Right cardiac atrium (tissue), 5 donors: ENCODE measurements around the gene DAPK2. TPM values are rescaled to one million over a fixed set of nuclear protein-coding genes. Genes with fewer than 3 reads are reported as not detected.

Experiments used
- ATAC-seq, 2 donors: fragments of 200-7000 bp; cut with Tn5 transposase; one replicate each; pipeline versions ENCODE4 v1.8.0 to v1.9.1; 2020; ENCODE audit warnings: moderate library complexity in 2 of 2, mild to moderate bottlenecking in 1 of 2
- DNase-seq, 3 donors: peaks; one replicate each; pipeline ENCODE4 v3.0.0-alpha.2; 2020
- H3K27ac ChIP-seq: one replicate; pipeline ENCODE4 v1.5.1; 2013; ENCODE audit warnings: mild to moderate bottlenecking, low read length, control low read depth, moderate library complexity
- H3K27me3 ChIP-seq: one replicate; pipeline ENCODE4 v1.6.1; 2013; ENCODE audit not compliant: control insufficient read depth, insufficient read depth
- H3K4me1 ChIP-seq: one replicate; pipeline ENCODE4 v1.6.1; 2013; ENCODE audit warnings: low read length; ENCODE audit not compliant: control insufficient read depth, insufficient read depth
- H3K4me3 ChIP-seq: one replicate; pipeline ENCODE4 v1.5.1; 2013; ENCODE audit warnings: low read length, control low read depth
- H3K9me3 ChIP-seq: one replicate; pipeline ENCODE4 v1.6.1; 2013; ENCODE audit warnings: low read length; ENCODE audit not compliant: control insufficient read depth
- WGBS: extraction: QIAGEN DNeasy Blood & Tissue Kit; methylation state at CpG from one replicate; pipeline ENCODE4 v1.1.7; 2013; 5-methylcytosine and 5-hydroxymethylcytosine counted together
- intact Hi-C, 4 donors: fragments of 100-400 bp; cut with DNase I; formaldehyde crosslinking; loops; one replicate each; pipeline versions ENCODE4 v1.11.0 to v1.14.0; 2022 to 2023
- polyA plus RNA-seq: library from polyadenylated mRNA; stranded (reverse); fragments of 200-250 nt; gene quantifications from one replicate; pipeline ENCODE4 v1.2.3, GENCODE V29; 2013
- total RNA-seq, 4 donors: library from RNA; stranded (reverse); fragmentation: NEBNext Ultra II Directional; extraction: Animal tissue kit (Norgen Biotek cat#: 25700); gene quantifications; one replicate each; pipeline ENCODE4 v1.2.1, GENCODE V29; 2021
- donor health status: healthy with polysubstance abuse.
- donor health status: DM: no; HTN: yes; CAD: no.
- donor health status: DM: no; HTN: no; CAD: no.
- donor health status: DM: no; HTN: yes; CAD: no; lungs with severe emphysema.
- donor health status: DM: yes; HTN: yes; CAD: no.

DAPK2 gene
- total and polyA plus RNA-seq, 5 donors, result 48.8 to 95.1 (median 83.6) TPM

GRCh38 chr15:64037966-64038365 lies 8.3 kb downstream of the DAPK2 start:
- intact Hi-C loops, result no loop called here

GRCh38 chr15:64037116-64037515 lies 9.2 kb downstream of the DAPK2 start:
- WGBS, result 79% methylated on average over 3 of the region's 3 CpGs
- Histone ChIP-seq H3K9me3 (no peaks in the 10 kb centered on the region), H3K4me1 (peaks cover 9% of the 10 kb centered on the region), H3K4me3 (no peak overlapping the region), H3K27me3 (no peaks in the 10 kb centered on the region), H3K27ac (no peak overlapping the region)
- intact Hi-C loops, result no loop called here
- ATAC-seq, result no peak
- no peak for DNase-seq

More at GRCh38 chr15:64037966-64038365, 8.3 kb downstream of the DAPK2 start:
- WGBS, result 88% methylated on average over 2 of the region's 2 CpGs
- DNase-seq (no peak), ATAC-seq (no peak)
- Histone ChIP-seq H3K27me3 (no peaks in the 10 kb centered on the region), H3K4me1 (peaks cover 15% of the 10 kb centered on the region), H3K4me3 (no peak overlapping the region), H3K27ac (no peak overlapping the region), H3K9me3 (no peaks in the 10 kb centered on the region)

- Histone ChIP-seq H3K9me3 (no peaks in the 10 kb centered on the region), H3K27ac (peak overlapping the region; percentile 30), H3K27me3 (no peaks in the 10 kb centered on the region), H3K4me3 (no peak overlapping the region), H3K4me1 (peaks cover 9% of the 10 kb centered on the region)
- intact Hi-C loops, result no loop called here
- 46% methylated on average over 1 of the region's 1 CpG for WGBS
- no peak for DNase-seq
- ATAC-seq, result peak in 1 of 2 donors; percentile 50
These were observed 10.8 kb downstream of the DAPK2 start for GRCh38 chr15:64035525-64035924.

- WGBS, result 79% methylated on average over 4 of the region's 4 CpGs
- Histone ChIP-seq H3K4me1 (peaks cover 9% of the 10 kb centered on the region), H3K9me3 (no peaks in the 10 kb centered on the region), H3K27me3 (no peaks in the 10 kb centered on the region), H3K4me3 (no peak overlapping the region), H3K27ac (peak overlapping the region; percentile 65)
- ATAC-seq, result no peak
- DNase-seq, result no peak
- intact Hi-C loops, result no loop called here
These were observed 11.8 kb downstream of the DAPK2 start for GRCh38 chr15:64034519-64034918.

GRCh38 chr15:64032329-64032728 lies 14.0 kb downstream of the DAPK2 start:
- Histone ChIP-seq H3K27ac (peak overlapping the region; percentile 51), H3K4me1 (peaks cover 8% of the 10 kb centered on the region), H3K9me3 (no peaks in the 10 kb centered on the region), H3K27me3 (no peaks in the 10 kb centered on the region), H3K4me3 (no peak overlapping the region)
- DNase-seq (no peak), ATAC-seq (peak in 1 of 2 donors; percentile 17)
- 64% methylated on average over 5 of the region's 5 CpGs for WGBS
- intact Hi-C loops, result no loop called here

GRCh38 chr15:64030123-64030522 lies 16.2 kb downstream of the DAPK2 start:
- 99% methylated on average over 4 of the region's 4 CpGs for WGBS
- DNase-seq, result no peak
- Histone ChIP-seq H3K4me1 (peaks cover 2% of the 10 kb centered on the region), H3K27me3 (no peaks in the 10 kb centered on the region), H3K27ac (no peak overlapping the region), H3K4me3 (no peak overlapping the region), H3K9me3 (no peaks in the 10 kb centered on the region)
- intact Hi-C loops, result no loop called here
- ATAC-seq, result no peak

- ATAC-seq (peak in 1 of 2 donors; percentile 10), DNase-seq (no peak)
- peaks cover 2% of the 10 kb centered on the region for H3K4me1 ChIP-seq
- H3K4me3 ChIP-seq, result no peak overlapping the region
- H3K9me3 ChIP-seq, result no peaks in the 10 kb centered on the region
- no peak overlapping the region for H3K27ac ChIP-seq
- WGBS, result 90% methylated on average over 4 of the region's 4 CpGs
- no peaks in the 10 kb centered on the region for H3K27me3 ChIP-seq
- intact Hi-C loops, result no loop called here
These were observed 16.7 kb downstream of the DAPK2 start for GRCh38 chr15:64029633-64030032.

GRCh38 chr15:64029110-64029509 lies 17.2 kb downstream of the DAPK2 start:
- Histone ChIP-seq H3K27ac (no peak overlapping the region), H3K4me1 (peaks cover 2% of the 10 kb centered on the region)
- peak in 1 of 2 donors; percentile 21 for ATAC-seq

GRCh38 chr15:64026591-64026990 lies 19.7 kb downstream of the DAPK2 start:
- intact Hi-C loops, result no loop called here
- DNase-seq (no peak), ATAC-seq (no peak)
- no peak overlapping the region for H3K4me3 ChIP-seq
- no peaks in the 10 kb centered on the region for H3K27me3 ChIP-seq
- H3K27ac ChIP-seq, result peak overlapping the region; percentile 22
- no peaks in the 10 kb centered on the region for H3K9me3 ChIP-seq
- WGBS, result 77% methylated on average over 4 of the region's 4 CpGs
- peaks cover 8% of the 10 kb centered on the region for H3K4me1 ChIP-seq

More at GRCh38 chr15:64029110-64029509, 17.2 kb downstream of the DAPK2 start:
- intact Hi-C loops, result no loop called here
- no peak for DNase-seq
- WGBS, result 87% methylated on average over 8 of the region's 8 CpGs
- no peaks in the 10 kb centered on the region for H3K27me3 ChIP-seq
- no peak overlapping the region for H3K4me3 ChIP-seq
- no peaks in the 10 kb centered on the region for H3K9me3 ChIP-seq

- no peak overlapping the region for H3K4me3 ChIP-seq
- H3K27ac ChIP-seq, result peak overlapping the region; percentile 42
- no peak for DNase-seq
- no peaks in the 10 kb centered on the region for H3K27me3 ChIP-seq
- peaks cover 10% of the 10 kb centered on the region for H3K4me1 ChIP-seq
- 70% methylated on average over 5 of the region's 5 CpGs for WGBS
- intact Hi-C loops, result no loop called here
- peak in 1 of 2 donors; percentile 10 for ATAC-seq
- no peaks in the 10 kb centered on the region for H3K9me3 ChIP-seq
These were observed 21.9 kb downstream of the DAPK2 start for GRCh38 chr15:64024172-64025050.

- 57% methylated on average over 1 of the region's 1 CpG for WGBS
- intact Hi-C loops, result no loop called here
- Histone ChIP-seq H3K9me3 (no peaks in the 10 kb centered on the region), H3K27ac (peak overlapping the region; percentile 77), H3K4me1 (peaks cover 10% of the 10 kb centered on the region), H3K27me3 (no peaks in the 10 kb centered on the region), H3K4me3 (no peak overlapping the region)
- DNase-seq (no peak), ATAC-seq (no peak)
These were observed 23.1 kb downstream of the DAPK2 start for GRCh38 chr15:64023220-64023619.
